Ramos (cell line): ENCODE results near the gene ICOS.
"Not testable (repeated sequence)": the region's sequence is repeated elsewhere in the genome, so short reads cannot be mapped to it uniquely, and the experiment has no call there.

ENCODE experiments used
- in situ Hi-C: fragments of 300-500 bp; cut with MboI; formaldehyde crosslinking; loops from one replicate; pipeline ENCODE4 v1.14.3; 2022; ENCODE audit warnings: low sequenced_read_pairs; ENCODE audit not compliant: unreplicated experiment

The ICOS gene

GRCh38 chr2:203915256-203915655, 21.3 kb upstream of the ICOS start:
- in situ Hi-C loops = no loop called here

- in situ Hi-C loops = no loop called here
Observed at GRCh38 chr2:203916756-203917155, 19.8 kb upstream of the ICOS start.

GRCh38 chr2:203918264-203918663, 18.3 kb upstream of the ICOS start:
- in situ Hi-C loops = no loop called here

DNA sequence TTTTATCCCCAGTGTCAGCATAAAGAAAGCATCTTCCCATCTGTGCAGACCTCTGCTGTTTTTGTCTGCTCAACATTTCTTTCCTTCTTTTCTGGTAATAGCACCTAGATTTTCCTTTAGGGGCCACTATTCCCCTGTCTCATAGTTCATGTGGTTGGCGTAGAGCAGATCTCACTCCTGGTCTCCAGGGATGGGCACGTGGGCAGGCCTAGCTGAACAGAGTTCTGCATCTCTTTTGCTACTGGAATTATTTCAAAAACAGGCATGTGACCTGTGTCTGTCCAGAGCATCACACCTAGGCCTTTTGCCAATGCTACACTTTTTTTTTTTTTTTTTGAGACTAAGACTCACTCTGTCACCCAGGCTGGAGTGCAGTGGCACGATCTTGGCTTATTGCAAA, 17.7 kb upstream of the ICOS start:
- in situ Hi-C loops = no loop called here

GRCh38 chr2:203925512-203926158, 10.9 kb upstream of the ICOS start:
- in situ Hi-C loops = no loop called here

GRCh38 chr2:203928849-203929248, 7.7 kb upstream of the ICOS start:
- in situ Hi-C loops = no loop called here

DNA sequence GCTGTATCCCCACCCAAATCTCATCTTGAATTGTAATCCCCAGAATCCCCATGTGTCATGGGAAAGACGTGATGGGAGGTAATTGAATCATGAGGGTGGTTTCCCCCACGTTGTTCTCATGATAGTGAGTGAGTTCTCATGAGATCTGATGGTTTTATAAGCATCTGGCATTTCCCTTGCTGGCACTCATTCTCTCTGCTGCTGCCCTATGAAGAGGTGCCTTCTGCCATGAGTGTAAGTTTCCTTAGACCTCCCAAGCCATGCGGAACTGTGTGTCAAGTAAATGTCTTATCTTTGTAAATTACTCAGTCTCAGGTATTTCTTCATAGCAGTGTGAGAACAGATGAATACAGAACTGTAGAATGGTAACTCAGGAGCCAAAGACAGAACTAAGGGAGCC, 5.3 kb upstream of the ICOS start:
- in situ Hi-C loops = not testable (repeated sequence)

- in situ Hi-C loops = no loop called here
Observed at GRCh38 chr2:203934041-203934492, 2.5 kb upstream of the ICOS start.

GRCh38 chr2:203934711-203935438, 1.7 kb upstream of the ICOS start:
- in situ Hi-C loops = no loop called here

DNA sequence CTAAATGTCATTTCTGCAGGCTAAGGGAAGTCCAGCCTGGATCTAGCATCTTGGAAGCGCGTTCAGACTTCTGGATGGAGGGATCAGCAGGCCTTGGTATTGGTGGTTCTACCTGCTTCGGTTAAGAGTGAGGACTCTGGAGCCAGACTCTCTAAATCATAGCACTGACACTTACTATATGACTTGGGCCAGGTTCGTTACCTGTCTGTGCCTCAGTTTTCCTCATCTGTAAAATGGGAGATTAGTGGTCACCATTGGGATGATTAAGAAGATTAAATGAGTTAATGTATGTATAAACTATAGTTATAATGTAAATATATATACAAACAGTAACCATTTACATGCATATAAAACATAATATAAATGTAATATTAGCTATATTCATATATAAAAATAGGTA, 995 bp upstream of the ICOS start:
- in situ Hi-C loops = no loop called here

DNA sequence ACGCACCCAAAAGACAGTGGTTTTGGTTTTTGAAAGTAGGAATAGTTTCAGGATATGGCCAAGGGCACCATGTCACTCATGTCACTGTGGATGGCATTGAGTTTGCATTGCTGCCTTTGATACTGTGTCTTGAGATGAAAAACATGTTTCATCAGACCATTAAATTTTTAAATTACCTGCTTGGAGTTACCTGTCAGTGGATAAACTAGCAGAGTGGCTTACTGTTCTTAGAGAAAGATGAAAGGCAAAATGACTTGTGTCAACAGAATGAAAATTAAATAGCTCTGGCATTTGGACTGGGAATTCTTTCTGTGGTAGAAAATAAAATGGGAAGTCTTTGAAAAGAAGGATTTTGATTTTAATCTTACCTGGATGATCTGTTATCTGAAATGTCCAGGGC, 386 bp downstream of the ICOS start:
- in situ Hi-C loops = no loop called here

DNA sequence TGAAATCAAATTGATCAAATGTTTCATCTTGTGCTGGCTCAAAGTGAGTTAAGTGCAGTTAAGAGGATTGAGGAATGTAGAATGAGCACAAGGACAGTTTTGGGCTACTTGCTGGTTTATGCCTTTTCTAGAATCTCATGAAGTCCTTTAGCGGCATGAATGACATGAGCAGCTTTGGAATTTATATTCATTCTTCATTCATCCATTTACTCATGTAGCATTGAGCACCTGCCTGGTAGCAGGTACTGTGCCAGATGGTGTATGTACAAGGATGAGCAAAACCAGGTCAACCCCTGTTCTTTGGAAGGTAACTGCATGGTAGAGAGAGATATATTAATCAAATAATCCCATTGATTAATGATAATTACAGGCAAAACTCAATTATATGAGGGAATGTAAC, 1.2 kb downstream of the ICOS start:
- in situ Hi-C loops = no loop called here

- in situ Hi-C loops = no loop called here
Observed at GRCh38 chr2:203940039-203940438, 3.5 kb downstream of the ICOS start.

GRCh38 chr2:203943493-203944382, 7.2 kb downstream of the ICOS start:
- in situ Hi-C loops = not testable (repeated sequence)

DNA sequence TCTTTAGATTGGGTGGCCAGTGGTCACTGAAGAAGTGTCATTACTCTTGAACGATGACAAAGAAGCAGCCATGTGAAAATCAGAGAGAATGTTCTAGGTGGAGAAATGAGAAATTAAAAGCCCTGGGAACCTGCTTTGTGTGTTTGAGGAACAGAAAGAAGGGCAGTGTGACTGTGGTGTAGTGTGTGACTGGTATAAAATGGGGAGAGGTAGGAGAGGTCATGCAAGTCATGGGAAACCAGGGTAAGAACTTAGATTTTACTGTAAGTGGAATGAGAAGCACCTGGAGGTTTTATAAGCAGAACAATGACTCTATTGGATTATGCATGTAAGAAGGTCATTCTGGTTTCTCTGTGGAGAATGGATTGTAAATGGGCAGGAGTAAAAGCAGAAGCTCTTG, 12.2 kb downstream of the ICOS start:
- in situ Hi-C loops = no loop called here

- in situ Hi-C loops = no loop called here
Observed at GRCh38 chr2:203949228-203949627, 12.7 kb downstream of the ICOS start.

DNA sequence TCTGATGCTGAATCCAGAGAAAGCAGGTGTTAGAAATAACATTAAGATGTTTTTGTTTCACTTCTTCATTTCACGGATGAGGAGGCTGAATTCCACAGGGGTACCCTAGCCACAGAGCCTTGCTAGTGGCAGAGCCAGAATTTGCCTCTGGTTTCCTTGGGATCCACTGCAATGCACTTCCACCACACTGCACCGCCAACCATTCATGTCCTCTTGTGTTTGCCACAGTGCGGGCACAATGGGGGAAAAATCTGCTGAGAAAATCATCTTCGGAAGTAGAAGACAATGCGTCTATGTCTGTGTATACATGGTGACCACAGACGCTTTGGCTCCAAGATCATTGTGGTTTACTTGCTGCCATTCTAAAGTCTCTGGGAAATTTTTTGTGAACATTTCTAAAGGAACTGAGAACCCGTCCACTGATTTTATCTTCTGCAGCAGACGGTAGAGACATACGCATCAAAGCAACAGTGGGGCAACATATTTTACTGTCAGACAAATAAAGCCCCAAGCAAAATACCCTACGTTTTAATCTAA, 14.9 kb downstream of the ICOS start:
- in situ Hi-C loops = no loop called here

GRCh38 chr2:203959265-203959664, 22.7 kb downstream of the ICOS start:
- in situ Hi-C loops = no loop called here

DNA sequence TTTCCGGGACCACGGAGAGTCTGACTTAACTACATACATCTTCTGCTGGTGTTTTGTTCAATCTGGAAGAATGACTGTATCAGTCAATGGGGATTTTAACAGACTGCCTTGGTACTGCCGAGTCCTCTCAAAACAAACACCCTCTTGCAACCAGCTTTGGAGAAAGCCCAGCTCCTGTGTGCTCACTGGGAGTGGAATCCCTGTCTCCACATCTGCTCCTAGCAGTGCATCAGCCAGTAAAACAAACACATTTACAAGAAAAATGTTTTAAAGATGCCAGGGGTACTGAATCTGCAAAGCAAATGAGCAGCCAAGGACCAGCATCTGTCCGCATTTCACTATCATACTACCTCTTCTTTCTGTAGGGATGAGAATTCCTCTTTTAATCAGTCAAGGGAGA, 23.1 kb downstream of the ICOS start:
- in situ Hi-C loops = no loop called here

DNA sequence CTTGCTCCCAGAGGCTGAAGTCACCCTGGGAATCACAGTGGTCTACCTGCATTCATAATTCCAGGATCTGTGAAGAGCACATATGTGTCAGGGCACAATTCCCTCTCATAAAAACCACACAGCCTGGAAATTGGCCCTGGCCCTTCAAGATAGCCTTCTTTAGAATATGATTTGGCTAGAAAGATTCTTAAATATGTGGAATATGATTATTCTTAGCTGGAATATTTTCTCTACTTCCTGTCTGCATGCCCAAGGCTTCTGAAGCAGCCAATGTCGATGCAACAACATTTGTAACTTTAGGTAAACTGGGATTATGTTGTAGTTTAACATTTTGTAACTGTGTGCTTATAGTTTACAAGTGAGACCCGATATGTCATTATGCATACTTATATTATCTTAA, 24.2 kb downstream of the ICOS start:
- in situ Hi-C loops = no loop called here

DNA sequence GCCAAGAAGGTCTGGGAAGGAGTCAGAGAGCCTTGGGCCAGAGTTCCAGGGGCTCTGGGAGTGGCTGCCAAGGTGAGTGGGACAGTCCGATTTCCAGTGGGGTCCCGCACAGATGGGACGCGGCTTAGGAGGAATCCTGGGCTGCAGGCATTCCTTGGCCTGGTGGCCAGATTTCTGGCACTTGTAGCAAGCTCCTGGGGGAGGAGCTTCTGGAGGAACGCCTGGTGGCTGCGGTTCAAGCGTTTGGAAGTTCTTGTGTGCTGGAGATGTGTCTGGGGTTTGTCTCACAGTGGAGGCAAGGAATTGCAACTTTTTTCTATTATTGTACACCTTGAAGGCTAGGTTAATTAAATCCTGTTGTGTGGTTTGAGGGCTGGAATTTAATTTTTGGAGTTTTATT, 28.6 kb downstream of the ICOS start:
- in situ Hi-C loops = not testable (repeated sequence)
